ENCODE results near the gene FAM180A.
"Not testable (repeated sequence)": the region's sequence is repeated elsewhere in the genome, so short reads cannot be mapped to it uniquely, and the experiment has no call there.

Gene FAM180A

GRCh38 chr7:135737306-135737647 is 11.3 kb downstream of the FAM180A start:
- DNase-seq, result not testable (repeated sequence)

GRCh38 chr7:135736586-135737305 is 11.9 kb downstream of the FAM180A start:
- DNase-seq, result no peak

GRCh38 chr7:135734343-135734689 is 14.3 kb downstream of the FAM180A start:
- no peak for DNase-seq

GRCh38 chr7:135733603-135734342 is 14.8 kb downstream of the FAM180A start:
- no peak for DNase-seq

- DNase-seq, result no peak
Observed at GRCh38 chr7:135731131-135731530, 17.5 kb downstream of the FAM180A start.

- DNase-seq, result no peak
Observed at GRCh38 chr7:135729230-135729629, 19.4 kb downstream of the FAM180A start.

GRCh38 chr7:135728136-135728669 is 20.4 kb downstream of the FAM180A start, which contains the start of gene SLC13A4:
TSS of gene SLC13A4 (minus strand) at chr7:135728186. CDS start at chr7:135727496, 690 bp downstream.
- DNase-seq, result no peak

GRCh38 chr7:135726911-135727673 is 21.5 kb downstream of the FAM180A start:
- DNase-seq, result no peak

- DNase-seq, result no peak
Observed at GRCh38 chr7:135726276-135726788, 22.3 kb downstream of the FAM180A start.

GRCh38 chr7:135723411-135723810 is 25.2 kb downstream of the FAM180A start:
- DNase-seq, result no peak

GRCh38 chr7:135721198-135721820 is 27.3 kb downstream of the FAM180A start:
- no peak for DNase-seq

- DNase-seq, result no peak
Observed at GRCh38 chr7:135719688-135720087, 28.9 kb downstream of the FAM180A start.

- no peak for DNase-seq
Observed at GRCh38 chr7:135718794-135719437, 29.7 kb downstream of the FAM180A start.

- no peak for DNase-seq
Observed at GRCh38 chr7:135718219-135718618, 30.4 kb downstream of the FAM180A start.

- no peak for DNase-seq
Observed at GRCh38 chr7:135717693-135718092, 30.9 kb downstream of the FAM180A start.

GRCh38 chr7:135716677-135717238 is 31.9 kb downstream of the FAM180A start:
- DNase-seq, result no peak

GRCh38 chr7:135715673-135716072 is 32.9 kb downstream of the FAM180A start:
- DNase-seq, result no peak

- DNase-seq, result no peak
Observed at GRCh38 chr7:135715055-135715522, 33.5 kb downstream of the FAM180A start.

- no peak for DNase-seq
Observed at GRCh38 chr7:135714534-135715009, 34.0 kb downstream of the FAM180A start.

GRCh38 chr7:135713836-135714470 is 34.7 kb downstream of the FAM180A start:
- no peak for DNase-seq

GRCh38 chr7:135712796-135713195 is 35.8 kb downstream of the FAM180A start:
- no peak for DNase-seq
